Calu3 (cell line): Measurements from ENCODE around the gene TNFAIP8L3. TPM values are rescaled to one million over a fixed set of nuclear protein-coding genes. Genes with fewer than 3 reads are reported as not detected.

Source experiments
- BruUV-seq: library from RNA; stranded (reverse); fragments of 400-500 nt; replicated peaks from 2 replicates; lab custom pipeline; 2021; lab: Mats Ljungman, UMichigan
- CTCF ChIA-PET: fragments of 300-600 bp; sonication (Branson Sonifier 250); formaldehyde crosslinking; loops from one replicate; lab custom pipeline; 2022; ENCODE audit warnings: antibody characterized with exemption; lab: Charles Lee
- DNase-seq: peaks from one replicate; pipeline ENCODE4 v3.0.0; 2022
- H3K27ac Mint-ChIP-seq: one replicate; pipeline ENCODE4 v1.8.0; 2022; ENCODE audit warnings: mixed read lengths; ENCODE audit not compliant: unreplicated experiment
- H3K27me3 Mint-ChIP-seq: one replicate; pipeline ENCODE4 v1.8.0; 2022; ENCODE audit warnings: mixed read lengths; ENCODE audit not compliant: unreplicated experiment
- H3K36me3 Mint-ChIP-seq: one replicate; pipeline ENCODE4 v1.8.0; 2022; ENCODE audit warnings: mild to moderate bottlenecking, moderate library complexity, mixed read lengths; ENCODE audit not compliant: insufficient read depth, unreplicated experiment
- H3K4me1 Mint-ChIP-seq: one replicate; pipeline ENCODE4 v1.8.0; 2022; ENCODE audit warnings: mild to moderate bottlenecking, low read depth, mixed read lengths; ENCODE audit not compliant: unreplicated experiment
- H3K4me3 Mint-ChIP-seq: one replicate; pipeline ENCODE4 v1.8.0; 2022; ENCODE audit warnings: mild to moderate bottlenecking, low read depth, moderate library complexity, mixed read lengths; ENCODE audit not compliant: unreplicated experiment
- H3K9me3 Mint-ChIP-seq: one replicate; pipeline ENCODE4 v1.8.0; 2022; ENCODE audit warnings: low read depth, mixed read lengths; ENCODE audit not compliant: unreplicated experiment
- intact Hi-C: fragments of 100-400 bp; cut with micrococcal nuclease; formaldehyde crosslinking; loops from one replicate; pipeline ENCODE4 v1.10.0; 2022; ENCODE audit not compliant: unreplicated experiment
- total RNA-seq: library from RNA; stranded (reverse); gene quantifications from 2 replicates; pipeline ENCODE4 v1.2.3, GENCODE V29; 2022
- TF ChIP-seq, protein P1 (sequence below): fragments of 200-600 bp; IDR thresholded peaks from one replicate; pipeline ENCODE4 v1.8.0; 2022; ENCODE audit warnings: antibody characterized with exemption; ENCODE audit not compliant: unreplicated experiment

Gene TNFAIP8L3
- total RNA-seq, 1 experiment from 2014 or later, result not detected

DNA sequence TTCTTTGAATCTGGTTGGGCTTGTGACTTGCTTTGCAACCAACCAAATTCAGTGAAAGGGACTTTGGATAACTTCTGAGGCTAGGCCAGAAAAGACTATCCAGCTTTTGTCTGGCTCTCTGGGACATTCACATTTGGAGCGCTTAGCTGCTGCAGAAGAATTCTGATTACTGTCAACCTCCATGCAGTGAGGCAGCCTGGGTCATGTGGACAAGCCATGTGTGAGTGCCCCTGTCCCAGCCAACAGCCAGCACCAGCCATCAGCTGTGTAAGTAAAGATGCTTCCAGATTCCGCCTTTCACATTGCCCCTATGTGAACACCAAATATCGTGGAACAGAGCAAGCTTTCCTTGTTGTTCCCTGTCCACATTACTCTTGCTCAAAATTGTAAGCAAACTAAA lies 12.9 kb upstream of the TNFAIP8L3 start:
- DNase-seq, result no peak
- H3K4me3 Mint-ChIP-seq, result no peak overlapping the region
- CTCF ChIA-PET, result no interaction called here
- intact Hi-C loops, result no loop called here
- peaks cover 2% of the 10 kb centered on the region for H3K9me3 Mint-ChIP-seq
- peaks cover 71% of the 10 kb centered on the region for H3K27me3 Mint-ChIP-seq
- no peaks in the 10 kb centered on the region for H3K4me1 Mint-ChIP-seq
- TF ChIP-seq, protein P1, sequence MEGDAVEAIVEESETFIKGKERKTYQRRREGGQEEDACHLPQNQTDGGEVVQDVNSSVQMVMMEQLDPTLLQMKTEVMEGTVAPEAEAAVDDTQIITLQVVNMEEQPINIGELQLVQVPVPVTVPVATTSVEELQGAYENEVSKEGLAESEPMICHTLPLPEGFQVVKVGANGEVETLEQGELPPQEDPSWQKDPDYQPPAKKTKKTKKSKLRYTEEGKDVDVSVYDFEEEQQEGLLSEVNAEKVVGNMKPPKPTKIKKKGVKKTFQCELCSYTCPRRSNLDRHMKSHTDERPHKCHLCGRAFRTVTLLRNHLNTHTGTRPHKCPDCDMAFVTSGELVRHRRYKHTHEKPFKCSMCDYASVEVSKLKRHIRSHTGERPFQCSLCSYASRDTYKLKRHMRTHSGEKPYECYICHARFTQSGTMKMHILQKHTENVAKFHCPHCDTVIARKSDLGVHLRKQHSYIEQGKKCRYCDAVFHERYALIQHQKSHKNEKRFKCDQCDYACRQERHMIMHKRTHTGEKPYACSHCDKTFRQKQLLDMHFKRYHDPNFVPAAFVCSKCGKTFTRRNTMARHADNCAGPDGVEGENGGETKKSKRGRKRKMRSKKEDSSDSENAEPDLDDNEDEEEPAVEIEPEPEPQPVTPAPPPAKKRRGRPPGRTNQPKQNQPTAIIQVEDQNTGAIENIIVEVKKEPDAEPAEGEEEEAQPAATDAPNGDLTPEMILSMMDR, result no peak
- no peaks in the 10 kb centered on the region for H3K36me3 Mint-ChIP-seq
- no TSS peak for BruUV-seq
- H3K27ac Mint-ChIP-seq, result no peak overlapping the region

DNA sequence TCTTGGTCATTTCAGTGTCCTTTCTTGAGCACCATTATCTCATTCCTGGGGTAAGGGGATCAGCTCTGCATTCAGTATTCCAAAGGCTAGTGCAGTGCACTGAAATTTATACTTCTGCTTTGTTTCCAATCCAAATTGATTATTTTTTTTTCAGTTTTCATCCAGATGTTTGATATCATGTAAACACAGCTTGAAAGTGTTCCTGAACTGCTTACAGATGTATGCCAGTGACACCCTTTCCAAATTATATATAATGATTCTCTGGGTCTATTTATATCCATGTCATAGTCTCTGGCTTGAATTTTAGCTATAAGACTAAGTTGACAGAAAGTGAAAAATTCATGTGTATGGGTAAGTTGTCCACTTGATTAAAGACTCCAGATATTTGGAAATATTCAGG lies 11.8 kb upstream of the TNFAIP8L3 start:
- peaks cover 2% of the 10 kb centered on the region for H3K9me3 Mint-ChIP-seq
- no peaks in the 10 kb centered on the region for H3K4me1 Mint-ChIP-seq
- no peak overlapping the region for H3K4me3 Mint-ChIP-seq
- intact Hi-C loops, result no loop called here
- H3K27ac Mint-ChIP-seq, result no peak overlapping the region
- CTCF ChIA-PET, result no interaction called here
- DNase-seq, result no peak
- no peaks in the 10 kb centered on the region for H3K36me3 Mint-ChIP-seq
- peaks cover 75% of the 10 kb centered on the region for H3K27me3 Mint-ChIP-seq
- no TSS peak for BruUV-seq
- TF ChIP-seq, protein P1, result no peak

DNA sequence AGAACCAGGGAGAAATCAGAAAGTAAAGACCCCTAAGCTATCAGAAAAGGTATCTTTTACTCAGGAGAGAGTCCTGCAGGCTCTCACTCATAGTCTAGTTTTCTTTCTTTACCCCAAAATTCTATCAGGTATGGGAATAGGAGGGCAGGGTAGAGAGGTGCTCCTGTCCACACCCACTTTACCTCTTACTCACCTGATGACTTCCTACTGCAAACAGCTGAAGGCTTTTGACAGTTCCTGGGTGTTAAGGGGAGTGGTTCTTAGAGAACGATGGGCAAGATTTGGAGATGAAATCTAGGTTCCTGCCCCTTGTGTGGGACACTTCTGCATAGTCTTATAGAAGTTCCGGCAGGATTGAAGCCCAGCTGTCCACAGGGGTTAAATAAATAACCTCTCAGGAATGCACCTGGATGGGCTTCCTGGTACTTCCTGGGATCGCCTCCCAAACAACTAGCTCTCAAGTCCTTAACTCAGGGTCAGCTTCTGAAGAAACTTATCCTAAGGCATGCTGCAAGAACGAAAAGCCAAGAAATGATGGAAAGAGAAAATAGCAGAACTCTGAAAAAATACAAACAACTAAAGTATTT lies 10.8 kb upstream of the TNFAIP8L3 start:
- Mint-ChIP-seq H3K9me3 (peaks cover 2% of the 10 kb centered on the region), H3K4me1 (no peaks in the 10 kb centered on the region), H3K27me3 (peaks cover 77% of the 10 kb centered on the region), H3K27ac (no peak overlapping the region), H3K36me3 (no peaks in the 10 kb centered on the region), H3K4me3 (no peak overlapping the region)
- TF ChIP-seq, protein P1, result no peak
- no TSS peak for BruUV-seq
- CTCF ChIA-PET, result interaction anchor here (0.7 kb wide), 1 partner anchor 30 kb away, joined by 3 read pairs; no protein-coding TSS in a partner anchor
- DNase-seq, result no peak
- intact Hi-C loops, result no loop called here

- peaks cover 2% of the 10 kb centered on the region for H3K9me3 Mint-ChIP-seq
- DNase-seq, result no peak
- CTCF ChIA-PET, result no interaction called here
- no peaks in the 10 kb centered on the region for H3K36me3 Mint-ChIP-seq
- no peaks in the 10 kb centered on the region for H3K4me1 Mint-ChIP-seq
- H3K27me3 Mint-ChIP-seq, result peaks cover 77% of the 10 kb centered on the region
- BruUV-seq, result no TSS peak
- no peak overlapping the region for H3K27ac Mint-ChIP-seq
- TF ChIP-seq, protein P1, result no peak
- intact Hi-C loops, result no loop called here
- no peak overlapping the region for H3K4me3 Mint-ChIP-seq
Observed at GRCh38 chr15:51104512-51104911, 9.8 kb upstream of the TNFAIP8L3 start.
